H1 (cell line): Measurements from ENCODE around the gene PRTG. TPM values are rescaled to one million over a fixed set of nuclear protein-coding genes. Genes with fewer than 3 reads are reported as not detected.
"Not testable (repeated sequence)": the region's sequence is repeated elsewhere in the genome, so short reads cannot be mapped to it uniquely, and the experiment has no call there.

Experiments
- CTCF ChIA-PET: fragments of 300-600 bp; sonication (Branson Sonifier 250); formaldehyde crosslinking; loops from one replicate; lab custom pipeline; 2021; ENCODE audit not compliant: partially characterized antibody; lab: Charles Lee
- POLR2A ChIA-PET: fragments of 300-600 bp; sonication (Branson Sonifier 250); formaldehyde crosslinking; loops from one replicate; lab custom pipeline; 2021; ENCODE audit warnings: inconsistent platforms; ENCODE audit not compliant: partially characterized antibody; lab: Charles Lee
- DNase-seq, 2 experiments: peaks; one replicate each; pipeline versions ENCODE4 v3.0.0 to v3.0.0-alpha.2; 2010 to 2022; ENCODE audit warnings: low spot score in 2 of 2, low read depth in 1 of 2, mixed read lengths in 1 of 2
- FAIRE-seq: peaks from 2 replicates; lab custom pipeline; 2011; peaks lifted over from hg19 to GRCh38; lab: Jason Lieb, UNC
- H2AFZ ChIP-seq: 2 replicates; pipeline ENCODE4 v1.8.1; 2012; ENCODE audit warnings: low read length, inconsistent platforms
- H2AK5ac ChIP-seq: 2 replicates; pipeline ENCODE4 v1.6.1; 2013; ENCODE audit warnings: low read depth, low read length
- H2BK120ac ChIP-seq: replicated peaks from 2 replicates; pipeline ENCODE3; 2013; ENCODE audit warnings: low read depth, low read length, inconsistent platforms
- H2BK12ac ChIP-seq: 2 replicates; pipeline ENCODE4 v1.6.1; 2013; ENCODE audit warnings: low read depth, low read length
- H2BK15ac ChIP-seq: 2 replicates; pipeline ENCODE4 v1.6.1; 2013; ENCODE audit warnings: low read length
- H2BK20ac ChIP-seq: 2 replicates; pipeline ENCODE4 v1.6.1; 2013; ENCODE audit warnings: low read length
- H2BK5ac ChIP-seq: 2 replicates; pipeline ENCODE4 v1.6.1; 2013; ENCODE audit warnings: low read depth, low read length
- H3K14ac ChIP-seq: 2 replicates; pipeline ENCODE4 v1.6.1; 2013; ENCODE audit warnings: inconsistent platforms; ENCODE audit not compliant: insufficient read length
- H3K18ac ChIP-seq: 2 replicates; pipeline ENCODE4 v1.6.1; 2013; ENCODE audit warnings: low read length; ENCODE audit errors: extremely low read depth
- H3K23ac ChIP-seq: 2 replicates; pipeline ENCODE4 v1.6.1; 2013; ENCODE audit warnings: inconsistent platforms; ENCODE audit not compliant: insufficient read length
- H3K23me2 ChIP-seq: 2 replicates; pipeline ENCODE4 v1.6.1; 2013; ENCODE audit warnings: low read depth, low read length
- H3K27ac ChIP-seq: 2 replicates; pipeline ENCODE4 v1.6.1; 2011; ENCODE audit warnings: low read depth, low read length, inconsistent platforms
- H3K27me3 ChIP-seq, 4 experiments: replicated peaks in 1 of 4; 1 replicate in 1 of 4; 2 replicates in 3 of 4; pipeline versions ENCODE4 v1.6.1 to v1.8.1; 2011 to 2013; ENCODE audit warnings: low read length in 3 of 4, mild to moderate bottlenecking in 3 of 4, inconsistent platforms in 2 of 4, mixed read lengths in 2 of 4, moderate library complexity in 1 of 4; ENCODE audit not compliant: control insufficient read depth in 3 of 4, insufficient read depth in 3 of 4; ENCODE audit errors: extremely low read depth in 1 of 4
- H3K36me3 ChIP-seq, 4 experiments: 2 replicates each; pipeline versions ENCODE4 v1.6.1 to v1.8.1; 2011 to 2013; ENCODE audit warnings: mild to moderate bottlenecking in 4 of 4, low read length in 3 of 4, moderate library complexity in 2 of 4, control low read depth in 1 of 4, inconsistent platforms in 1 of 4; ENCODE audit not compliant: insufficient read depth in 4 of 4, control insufficient read depth in 2 of 4
- H3K4ac ChIP-seq: replicated peaks from 2 replicates; pipeline ENCODE3; 2013; ENCODE audit warnings: low read length, low read depth, mixed read lengths, inconsistent platforms; ENCODE audit not compliant: insufficient read length
- H3K4me1 ChIP-seq, 4 experiments: replicated peaks in 1 of 4; 1 replicate in 1 of 4; 2 replicates in 3 of 4; pipeline versions ENCODE4 v1.6.1 to v1.8.1; 2011 to 2013; ENCODE audit warnings: low read length in 3 of 4, inconsistent platforms in 2 of 4, mixed read lengths in 1 of 4; ENCODE audit not compliant: insufficient read depth in 4 of 4, control insufficient read depth in 3 of 4
- H3K4me2 ChIP-seq, 2 experiments: 2 replicates each; pipeline versions ENCODE4 v1.6.1 to v1.8.1; 2011 to 2013; ENCODE audit warnings: low read depth in 2 of 2, low read length in 2 of 2, control low read depth in 1 of 2, inconsistent platforms in 1 of 2, mild to moderate bottlenecking in 1 of 2; ENCODE audit not compliant: insufficient read depth in 1 of 2
- H3K4me3 ChIP-seq, 4 experiments: fragments of 200-600, 300-600 bp in 1 of 4; sonication (generic), shearing (Covaris generic), sonication (Bioruptor Twin) in 1 of 4; 2 replicates each; pipeline versions ENCODE4 v1.5.1 to v1.8.1; 2011 to 2016; ENCODE audit warnings: low read length in 4 of 4, low read depth in 3 of 4, control low read depth in 2 of 4, inconsistent platforms in 2 of 4, mild to moderate bottlenecking in 2 of 4, mixed read lengths in 1 of 4, moderate library complexity in 1 of 4; ENCODE audit not compliant: insufficient read depth in 2 of 4; ENCODE audit errors: extremely low read depth in 1 of 4
- H3K56ac ChIP-seq: replicated peaks from 2 replicates; pipeline ENCODE3; 2013; ENCODE audit warnings: low read depth, mild to moderate bottlenecking, mixed read lengths, low read length, inconsistent platforms; ENCODE audit not compliant: insufficient read length
- H3K79me1 ChIP-seq: 2 replicates; pipeline ENCODE4 v1.6.1; 2013; ENCODE audit warnings: low read depth, low read length, control low read depth
- H3K79me2 ChIP-seq, 2 experiments: 2 replicates each; pipeline versions ENCODE4 v1.6.1 to v1.8.1; 2012 to 2013; ENCODE audit warnings: low read length in 2 of 2, mild to moderate bottlenecking in 2 of 2, inconsistent platforms in 1 of 2; ENCODE audit not compliant: insufficient read depth in 2 of 2, control insufficient read depth in 1 of 2
- H3K9ac ChIP-seq, 4 experiments: replicated peaks in 1 of 4; 1 replicate in 1 of 4; 2 replicates in 3 of 4; pipeline versions ENCODE4 v1.6.1 to v1.8.1; 2011 to 2013; ENCODE audit warnings: low read depth in 3 of 4, low read length in 3 of 4, control low read depth in 2 of 4, mild to moderate bottlenecking in 2 of 4, moderate library complexity in 2 of 4, inconsistent platforms in 1 of 4; ENCODE audit errors: extremely low read depth in 1 of 4
- H3K9me3 ChIP-seq, 2 experiments: 2 replicates each; pipeline versions ENCODE4 v1.6.1 to v1.8.1; 2012 to 2013; ENCODE audit warnings: mild to moderate bottlenecking in 2 of 2, moderate library complexity in 2 of 2, control low read depth in 1 of 2, inconsistent platforms in 1 of 2, low read depth in 1 of 2, low read length in 1 of 2, mixed read lengths in 1 of 2; ENCODE audit not compliant: insufficient read depth in 2 of 2
- H4K20me1 ChIP-seq, 2 experiments: replicated peaks in 1 of 2; 2 replicates each; pipeline versions ENCODE3 to v1.8.1; 2011 to 2013; ENCODE audit warnings: inconsistent platforms in 2 of 2, low read length in 2 of 2, mild to moderate bottlenecking in 1 of 2; ENCODE audit not compliant: insufficient read depth in 2 of 2, control insufficient read depth in 1 of 2
- H4K5ac ChIP-seq: 2 replicates; pipeline ENCODE4 v1.6.1; 2013; ENCODE audit warnings: low read length, low read depth, mixed read lengths, inconsistent platforms; ENCODE audit not compliant: insufficient read length
- H4K8ac ChIP-seq: 2 replicates; pipeline ENCODE4 v1.8.0; 2013; ENCODE audit warnings: mild to moderate bottlenecking, moderate library complexity, low read length, inconsistent platforms; ENCODE audit not compliant: insufficient read depth; ENCODE audit errors: extremely low read depth
- H4K91ac ChIP-seq: replicated peaks from 2 replicates; pipeline ENCODE3; 2013; ENCODE audit warnings: low read length, mixed read lengths, inconsistent platforms; ENCODE audit not compliant: insufficient read length
- WGBS, 2 experiments: shearing (Covaris generic) in 1 of 2; methylation state at CpG; one replicate each; pipeline versions ENCODE4 v1.1.6 to v1.1.7; 2013 to 2015; ENCODE audit warnings: low lambda C conversion rate in 2 of 2, mixed read lengths in 2 of 2, inconsistent platforms in 1 of 2, low coverage in 1 of 2, missing lambda C conversion rate in 1 of 2; ENCODE audit not compliant: insufficient replicate concordance in 2 of 2, insufficient coverage in 1 of 2, insufficient read length in 1 of 2; ENCODE audit errors: extremely low coverage in 1 of 2, missing lambda C conversion rate in 1 of 2; 5-methylcytosine and 5-hydroxymethylcytosine counted together
- polyA plus RNA-seq, 7 experiments: library from polyadenylated mRNA; depleted of rRNA in 3 of 7; stranded (reverse) in 5 of 7; unstranded in 2 of 7; fragments of >200 nt in 5 of 7; fragments of 200-250 nt in 2 of 7; gene quantifications; 1 replicate in 5 of 7; 2 replicates in 1 of 7; 4 replicates in 1 of 7; pipeline versions ENCODE4 v1.2.1 to v1.2.3, GENCODE V29; 2011 to 2013; ENCODE audit warnings: missing spikeins in 2 of 7, mixed read lengths in 2 of 7
- total RNA-seq: library from RNA; stranded (reverse); fragmentation: NEBNext Ultra II Directional; extraction: Animal tissue kit (Norgen Biotek cat#: 25700); gene quantifications from 2 replicates; pipeline ENCODE4 v1.2.1, GENCODE V29; 2021

The PRTG gene
- total and polyA plus RNA-seq, 2 of the 8 experiments (the other 6 are each of a cell fraction or from before 2014, with no cell fraction given): 3.1 to 3.2 TPM

DNA sequence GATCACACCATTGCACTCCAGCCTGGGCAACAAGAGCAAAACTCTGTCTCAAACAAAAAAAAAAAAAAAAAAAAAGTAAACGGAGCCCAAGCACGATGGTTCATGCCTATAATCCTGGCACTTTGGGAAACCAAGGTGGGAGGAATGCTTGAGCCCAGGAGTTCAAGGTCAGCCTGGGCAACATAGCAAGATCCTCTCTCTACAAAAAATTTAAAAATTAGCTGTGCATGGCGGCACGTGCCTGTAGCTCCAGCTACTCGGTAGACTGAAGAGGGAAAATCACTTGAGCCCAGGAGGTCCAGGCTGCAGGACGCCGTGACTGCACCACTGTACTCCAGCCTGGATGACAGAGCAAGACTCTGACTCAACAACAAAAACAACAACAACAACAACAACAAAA, 9.5 kb downstream of the PRTG start:
- H3K23me2 ChIP-seq, H2BK5ac ChIP-seq, H3K14ac ChIP-seq, H2AFZ ChIP-seq, H3K27ac ChIP-seq, H3K36me3 ChIP-seq, H2AK5ac ChIP-seq, H3K9me3 ChIP-seq, H3K4me3 ChIP-seq, H4K5ac ChIP-seq, H3K79me2 ChIP-seq, H2BK20ac ChIP-seq, H3K79me1 ChIP-seq, H3K4me2 ChIP-seq, H3K9ac ChIP-seq, H4K91ac ChIP-seq, POLR2A ChIA-PET, H4K8ac ChIP-seq, H3K4me1 ChIP-seq, CTCF ChIA-PET, H4K20me1 ChIP-seq, DNase-seq, FAIRE-seq, H2BK12ac ChIP-seq, H3K23ac ChIP-seq, H2BK120ac ChIP-seq, H2BK15ac ChIP-seq, H3K18ac ChIP-seq, H3K4ac ChIP-seq, H3K56ac ChIP-seq: not testable (repeated sequence)
- H3K27me3 ChIP-seq: peaks cover 23 to 52% (median 43%) of the 10 kb centered on the region in 4 experiments
- 89% methylated on average over 7 of the region's 7 CpGs; no CpG with 5 or more reads in 1 of the 2 experiments for WGBS, 2 experiments
